ENCODE data around the gene ZNF346. TPM values are rescaled to one million over a fixed set of nuclear protein-coding genes. Genes with fewer than 3 reads are reported as not detected.
"Not testable (repeated sequence)": the region's sequence is repeated elsewhere in the genome, so short reads cannot be mapped to it uniquely, and the experiment has no call there.

The ZNF346 gene, protein sequence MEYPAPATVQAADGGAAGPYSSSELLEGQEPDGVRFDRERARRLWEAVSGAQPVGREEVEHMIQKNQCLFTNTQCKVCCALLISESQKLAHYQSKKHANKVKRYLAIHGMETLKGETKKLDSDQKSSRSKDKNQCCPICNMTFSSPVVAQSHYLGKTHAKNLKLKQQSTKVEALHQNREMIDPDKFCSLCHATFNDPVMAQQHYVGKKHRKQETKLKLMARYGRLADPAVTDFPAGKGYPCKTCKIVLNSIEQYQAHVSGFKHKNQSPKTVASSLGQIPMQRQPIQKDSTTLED
- 12.0 TPM for total RNA-seq

DNA sequence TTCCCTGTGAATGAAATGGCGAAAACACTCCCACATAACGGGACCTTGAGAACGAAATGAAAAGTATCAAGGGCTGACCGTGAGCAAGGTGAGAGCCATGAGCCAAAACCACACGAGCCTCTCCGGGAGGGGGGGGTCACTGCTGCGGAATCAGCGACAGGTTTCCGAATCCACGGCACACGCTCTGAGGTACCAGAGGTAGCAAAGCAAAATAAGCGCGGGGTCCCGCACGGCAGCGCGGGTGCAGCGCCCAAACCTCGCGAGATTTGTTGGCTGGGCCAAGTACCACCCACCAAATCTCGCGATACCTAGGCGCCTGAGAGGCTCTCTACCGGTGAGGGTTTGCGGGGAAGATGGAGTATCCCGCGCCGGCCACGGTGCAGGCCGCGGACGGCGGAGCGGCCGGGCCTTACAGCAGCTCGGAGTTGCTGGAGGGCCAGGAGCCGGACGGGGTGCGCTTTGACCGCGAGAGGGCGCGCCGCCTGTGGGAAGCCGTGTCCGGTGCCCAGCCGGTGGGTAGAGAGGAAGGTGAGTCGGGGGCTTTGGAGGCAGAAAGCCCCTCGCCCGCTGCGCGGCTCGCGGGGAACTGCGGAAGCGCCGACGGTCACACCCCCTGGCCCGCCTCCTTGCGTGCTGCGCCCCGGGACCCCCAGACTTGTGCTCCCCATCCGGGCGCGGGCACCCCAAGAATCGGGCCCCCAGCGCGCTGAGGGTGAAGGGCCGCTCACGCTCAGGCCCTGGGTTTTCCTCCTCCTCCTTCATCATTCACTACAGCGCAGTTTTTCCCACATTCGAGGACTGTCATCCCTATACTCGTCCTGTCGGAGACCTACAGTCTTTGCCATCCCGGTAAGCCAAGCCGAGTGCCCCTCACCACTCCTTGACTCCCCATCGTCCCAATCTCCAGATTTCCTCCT lies at the start of gene ZNF346:
TSS of gene ZNF346 (plus strand) at position 311 of the 917 bp plus-strand sequence. CDS start at position 354, 43 bp downstream.
- Histone ChIP-seq H3K4me1 (ENCODE audit: control insufficient read depth in 3 of 3, insufficient read depth in 3 of 3, low read length in 3 of 3) (peaks cover 11 to 22% (median 14%) of the 10 kb centered on the region in 3 donors), H3K9me3 (ENCODE audit: control insufficient read depth in 3 of 3, low read length in 3 of 3) (no peaks in the 10 kb centered on the region), H3K36me3 (ENCODE audit: control insufficient read depth in 3 of 3, insufficient read depth in 3 of 3, low read length in 3 of 3) (peaks cover 0 to 3% (median 0%) of the 10 kb centered on the region in 3 donors), H3K27me3 (ENCODE audit: control insufficient read depth in 3 of 3, insufficient read depth in 3 of 3, low read length in 3 of 3) (no peaks in the 10 kb centered on the region), H3K27ac (ENCODE audit: low read depth, low read length) (peak within 1 kb of the TSS; percentile 80), H3K4me3 (ENCODE audit: low read length in 3 of 3) (peak within 1 kb of the TSS; percentile 95 to 98 (median 97)), H3K9ac (ENCODE audit: low read depth in 1 of 3, low read length in 3 of 3) (peak within 1 kb of the TSS; percentile 89 to 95 (median 94))

DNA sequence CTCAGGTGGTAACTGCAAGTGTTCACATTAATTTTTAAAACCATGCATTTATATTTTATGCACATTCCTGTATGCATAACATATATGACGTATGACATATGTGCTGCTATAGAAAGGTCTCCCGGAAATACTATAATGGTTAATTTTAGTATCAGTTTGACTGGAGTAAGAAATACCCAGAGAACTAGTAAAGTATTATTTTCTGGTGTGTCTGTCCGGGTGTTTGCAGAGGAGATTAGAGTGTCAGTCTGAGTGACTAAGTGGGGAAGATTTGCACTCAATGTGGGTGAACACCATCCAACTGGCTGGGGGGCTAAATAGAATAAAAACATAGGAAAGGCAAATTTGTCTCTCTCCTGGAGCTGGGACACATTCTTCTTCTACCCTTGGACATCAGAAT lies 42.8 kb upstream of the ZNF346 start:
- Histone ChIP-seq H3K36me3 (ENCODE audit: control insufficient read depth in 3 of 3, insufficient read depth in 3 of 3, low read length in 3 of 3) (peaks cover 13 to 24% (median 16%) of the 10 kb centered on the region in 3 donors), H3K27ac (ENCODE audit: low read depth, low read length) (no peak overlapping the region), H3K4me3 (ENCODE audit: low read length in 3 of 3) (no peak overlapping the region), H3K27me3 (ENCODE audit: control insufficient read depth in 3 of 3, insufficient read depth in 3 of 3, low read length in 3 of 3) (no peaks in the 10 kb centered on the region), H3K9me3 (ENCODE audit: control insufficient read depth in 3 of 3, low read length in 3 of 3) (no peaks in the 10 kb centered on the region), H3K9ac (ENCODE audit: low read depth in 1 of 3, low read length in 3 of 3) (no peak overlapping the region), H3K4me1 (ENCODE audit: control insufficient read depth in 3 of 3, insufficient read depth in 3 of 3, low read length in 3 of 3) (peaks cover 0 to 2% (median 0%) of the 10 kb centered on the region in 3 donors)

DNA sequence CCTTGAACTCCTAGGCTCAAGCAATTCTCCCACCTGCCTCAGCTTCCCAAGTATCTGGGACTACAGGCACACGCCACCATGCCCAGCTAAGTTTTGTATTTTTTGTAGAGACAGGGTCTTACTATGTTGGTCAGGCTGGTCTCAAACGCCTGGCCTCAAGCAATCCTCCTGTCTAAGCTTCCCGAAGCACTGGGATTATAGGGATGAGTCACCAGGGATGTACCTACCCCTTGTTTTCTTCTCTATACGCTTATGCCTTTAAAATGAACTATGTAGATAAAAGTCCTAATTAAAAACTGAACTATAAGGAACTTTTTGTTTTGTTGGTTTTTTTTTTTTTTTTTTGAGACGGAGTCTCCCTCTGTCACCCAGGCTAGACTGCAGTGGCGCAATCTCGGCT lies 41.7 kb upstream of the ZNF346 start:
- Histone ChIP-seq H3K27me3 (ENCODE audit: control insufficient read depth in 3 of 3, insufficient read depth in 3 of 3, low read length in 3 of 3) (no peaks in the 10 kb centered on the region), H3K4me1 (ENCODE audit: control insufficient read depth in 3 of 3, insufficient read depth in 3 of 3, low read length in 3 of 3) (peaks cover 0 to 7% (median 2%) of the 10 kb centered on the region in 3 donors), H3K4me3 (ENCODE audit: low read length in 3 of 3) (no peak overlapping the region), H3K9ac (ENCODE audit: low read depth in 1 of 3, low read length in 3 of 3) (no peak overlapping the region), H3K27ac (ENCODE audit: low read depth, low read length) (no peak overlapping the region), H3K9me3 (ENCODE audit: control insufficient read depth in 3 of 3, low read length in 3 of 3) (no peaks in the 10 kb centered on the region), H3K36me3 (ENCODE audit: control insufficient read depth in 3 of 3, insufficient read depth in 3 of 3, low read length in 3 of 3) (peaks cover 12 to 22% (median 13%) of the 10 kb centered on the region in 3 donors)

DNA sequence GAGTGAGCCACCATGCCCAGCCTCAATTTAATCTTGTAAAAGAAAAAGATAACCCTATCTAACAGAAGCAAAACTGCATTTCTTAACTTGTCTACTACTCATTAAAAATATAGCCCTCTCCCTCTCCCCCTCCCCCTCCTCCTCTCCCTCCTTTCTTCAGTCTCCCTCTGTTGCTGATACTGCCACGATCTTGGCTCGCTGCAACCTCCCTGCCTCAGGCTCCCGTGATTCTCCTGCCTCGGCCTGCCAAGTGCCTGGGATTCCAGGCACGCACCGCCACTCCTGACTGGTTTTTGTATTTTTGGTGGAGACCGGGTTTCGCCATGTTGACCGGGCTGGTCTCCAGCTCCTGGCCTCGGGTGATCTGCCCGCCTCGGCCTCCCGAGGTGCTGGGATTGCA lies 39.4 kb upstream of the ZNF346 start:
- not testable (repeated sequence) for H3K4me1 ChIP-seq (ENCODE audit: control insufficient read depth in 3 of 3, insufficient read depth in 3 of 3, low read length in 3 of 3); H3K27me3 ChIP-seq (ENCODE audit: control insufficient read depth in 3 of 3, insufficient read depth in 3 of 3, low read length in 3 of 3); H3K9me3 ChIP-seq (ENCODE audit: control insufficient read depth in 3 of 3, low read length in 3 of 3); H3K4me3 ChIP-seq (ENCODE audit: low read length in 3 of 3); H3K9ac ChIP-seq (ENCODE audit: low read depth in 1 of 3, low read length in 3 of 3); H3K27ac ChIP-seq (ENCODE audit: low read depth, low read length)
- peaks cover 12 to 22% (median 13%) of the 10 kb centered on the region in 3 donors for H3K36me3 ChIP-seq (ENCODE audit: control insufficient read depth in 3 of 3, insufficient read depth in 3 of 3, low read length in 3 of 3)

DNA sequence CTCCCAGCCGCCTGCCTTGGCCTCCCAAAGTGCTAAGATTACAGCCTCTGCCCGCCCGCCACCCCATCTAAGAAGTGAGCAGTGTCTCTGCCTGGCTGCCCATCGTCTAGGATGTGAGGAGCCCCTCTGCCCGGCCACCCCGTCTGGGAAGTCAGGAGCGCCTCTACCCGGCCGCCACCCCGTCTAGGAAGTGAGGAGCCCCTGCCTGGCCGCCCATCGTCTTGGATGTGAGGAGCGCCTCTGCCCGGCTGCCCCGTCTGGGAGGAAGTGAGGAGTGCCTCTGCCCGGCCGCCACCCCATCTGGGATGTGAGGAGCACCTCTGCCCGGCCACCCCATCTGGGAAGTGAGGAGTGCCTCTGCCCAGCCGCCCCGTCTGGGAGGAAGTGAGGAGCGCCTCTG lies 38.9 kb upstream of the ZNF346 start:
- H3K4me3 ChIP-seq (ENCODE audit: low read length in 3 of 3); H3K4me1 ChIP-seq (ENCODE audit: control insufficient read depth in 3 of 3, insufficient read depth in 3 of 3, low read length in 3 of 3); H3K27me3 ChIP-seq (ENCODE audit: control insufficient read depth in 3 of 3, insufficient read depth in 3 of 3, low read length in 3 of 3); H3K27ac ChIP-seq (ENCODE audit: low read depth, low read length); H3K9ac ChIP-seq (ENCODE audit: low read depth in 1 of 3, low read length in 3 of 3); H3K9me3 ChIP-seq (ENCODE audit: control insufficient read depth in 3 of 3, low read length in 3 of 3): not testable (repeated sequence)
- H3K36me3 ChIP-seq (ENCODE audit: control insufficient read depth in 3 of 3, insufficient read depth in 3 of 3, low read length in 3 of 3): peaks cover 12 to 22% (median 13%) of the 10 kb centered on the region in 3 donors

DNA sequence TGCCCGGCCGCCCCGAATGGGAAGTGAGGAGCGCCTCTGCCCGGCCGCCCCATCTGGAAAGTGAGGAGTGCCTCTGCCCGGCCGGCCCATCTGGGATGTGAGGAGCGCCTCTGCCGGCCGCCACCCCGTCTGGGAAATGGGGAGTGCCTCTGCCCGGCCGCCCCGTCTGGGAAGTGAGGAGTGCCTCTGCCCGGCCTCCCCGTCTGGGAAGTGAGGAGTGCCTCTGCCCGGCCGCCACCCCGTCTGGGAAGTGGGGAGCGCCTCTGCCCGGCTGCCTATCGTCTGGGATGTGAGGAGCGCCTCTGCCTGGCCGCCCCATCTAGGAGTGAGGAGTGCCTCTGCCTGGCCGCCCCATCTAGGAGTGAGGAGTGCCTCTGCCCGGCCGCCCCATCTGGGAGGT lies 38.3 kb upstream of the ZNF346 start:
- H3K27me3 ChIP-seq (ENCODE audit: control insufficient read depth in 3 of 3, insufficient read depth in 3 of 3, low read length in 3 of 3); H3K27ac ChIP-seq (ENCODE audit: low read depth, low read length); H3K4me1 ChIP-seq (ENCODE audit: control insufficient read depth in 3 of 3, insufficient read depth in 3 of 3, low read length in 3 of 3); H3K4me3 ChIP-seq (ENCODE audit: low read length in 3 of 3); H3K9me3 ChIP-seq (ENCODE audit: control insufficient read depth in 3 of 3, low read length in 3 of 3); H3K9ac ChIP-seq (ENCODE audit: low read depth in 1 of 3, low read length in 3 of 3): not testable (repeated sequence)
- peaks cover 12 to 22% (median 13%) of the 10 kb centered on the region in 3 donors for H3K36me3 ChIP-seq (ENCODE audit: control insufficient read depth in 3 of 3, insufficient read depth in 3 of 3, low read length in 3 of 3)

DNA sequence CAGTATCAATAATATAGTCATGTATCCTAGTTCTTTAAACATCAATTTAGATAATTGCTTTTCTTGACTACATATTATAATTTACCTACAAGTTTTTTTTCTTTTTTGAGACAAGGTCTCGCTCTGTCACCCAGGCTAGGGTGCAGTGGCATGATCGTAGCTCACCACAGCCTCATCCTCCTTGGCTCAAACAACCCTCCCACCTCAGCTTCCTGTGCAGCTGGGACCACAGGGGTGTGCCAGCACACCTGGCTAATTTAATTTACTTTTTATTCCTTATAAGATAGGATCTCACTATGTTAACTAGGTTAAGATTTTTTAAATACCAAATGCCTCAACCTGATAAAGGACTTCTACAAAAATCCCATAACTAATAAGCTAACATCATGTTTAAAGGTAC lies 37.0 kb upstream of the ZNF346 start:
- H3K9me3 ChIP-seq (ENCODE audit: control insufficient read depth in 3 of 3, low read length in 3 of 3): no peaks in the 10 kb centered on the region
- no peak overlapping the region for H3K27ac ChIP-seq (ENCODE audit: low read depth, low read length)
- H3K36me3 ChIP-seq (ENCODE audit: control insufficient read depth in 3 of 3, insufficient read depth in 3 of 3, low read length in 3 of 3): peaks cover 6 to 13% (median 8%) of the 10 kb centered on the region in 3 donors
- no peaks in the 10 kb centered on the region for H3K27me3 ChIP-seq (ENCODE audit: control insufficient read depth in 3 of 3, insufficient read depth in 3 of 3, low read length in 3 of 3)
- peaks cover 0 to 7% (median 0%) of the 10 kb centered on the region in 3 donors for H3K4me1 ChIP-seq (ENCODE audit: control insufficient read depth in 3 of 3, insufficient read depth in 3 of 3, low read length in 3 of 3)
- H3K4me3 ChIP-seq (ENCODE audit: low read length in 3 of 3): no peak overlapping the region
- H3K9ac ChIP-seq (ENCODE audit: low read depth in 1 of 3, low read length in 3 of 3): no peak overlapping the region

DNA sequence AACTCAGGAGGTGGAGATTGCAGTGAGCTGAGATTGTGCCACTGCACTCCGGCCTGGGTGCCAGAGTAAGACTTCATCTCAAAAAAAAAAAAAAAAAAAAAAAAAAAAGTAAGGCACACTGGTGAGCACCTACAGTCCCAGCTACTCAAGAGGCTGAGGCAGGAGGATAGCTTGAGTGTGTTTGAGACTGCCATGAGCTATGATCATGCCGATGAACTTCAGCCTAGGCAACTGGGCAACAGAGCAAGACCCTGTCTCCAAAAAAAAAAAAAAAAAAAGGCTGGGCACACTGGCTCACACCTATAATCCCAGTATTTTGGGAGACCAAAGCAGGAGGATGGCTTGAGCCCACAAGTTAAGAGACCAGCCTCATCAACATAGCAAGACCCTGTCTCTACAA lies 36.2 kb upstream of the ZNF346 start:
- H3K27me3 ChIP-seq (ENCODE audit: control insufficient read depth in 3 of 3, insufficient read depth in 3 of 3, low read length in 3 of 3): no peaks in the 10 kb centered on the region
- H3K4me1 ChIP-seq (ENCODE audit: control insufficient read depth in 3 of 3, insufficient read depth in 3 of 3, low read length in 3 of 3): peaks cover 0 to 7% (median 0%) of the 10 kb centered on the region in 3 donors
- H3K36me3 ChIP-seq (ENCODE audit: control insufficient read depth in 3 of 3, insufficient read depth in 3 of 3, low read length in 3 of 3): peaks cover 0 to 9% (median 5%) of the 10 kb centered on the region in 3 donors
- H3K27ac ChIP-seq (ENCODE audit: low read depth, low read length): no peak overlapping the region
- H3K9ac ChIP-seq (ENCODE audit: low read depth in 1 of 3, low read length in 3 of 3): no peak overlapping the region
- H3K9me3 ChIP-seq (ENCODE audit: control insufficient read depth in 3 of 3, low read length in 3 of 3): no peaks in the 10 kb centered on the region
- H3K4me3 ChIP-seq (ENCODE audit: low read length in 3 of 3): no peak overlapping the region

DNA sequence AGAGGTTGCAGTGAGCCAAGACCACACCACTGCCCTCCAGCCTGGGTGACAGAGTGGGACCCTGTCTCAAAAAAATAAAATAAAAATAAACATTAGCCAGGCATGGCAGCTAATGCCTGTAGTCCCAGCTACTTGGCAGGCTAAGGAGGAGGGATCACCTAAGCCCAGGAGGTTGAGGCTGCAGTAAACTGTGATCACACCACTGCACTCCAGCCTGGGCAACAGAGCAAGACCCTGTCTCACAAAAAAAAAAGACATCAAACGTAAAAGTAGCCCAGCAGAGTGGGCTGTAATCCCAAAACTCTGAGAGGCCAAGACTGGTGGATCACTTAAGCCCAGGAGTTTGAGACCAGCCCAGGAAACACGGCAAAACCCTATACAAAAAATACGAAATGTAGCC lies 34.9 kb upstream of the ZNF346 start:
- Histone ChIP-seq H3K4me3 (ENCODE audit: low read length in 3 of 3) (no peak overlapping the region), H3K9me3 (ENCODE audit: control insufficient read depth in 3 of 3, low read length in 3 of 3) (no peaks in the 10 kb centered on the region), H3K27ac (ENCODE audit: low read depth, low read length) (no peak overlapping the region), H3K27me3 (ENCODE audit: control insufficient read depth in 3 of 3, insufficient read depth in 3 of 3, low read length in 3 of 3) (no peaks in the 10 kb centered on the region), H3K4me1 (ENCODE audit: control insufficient read depth in 3 of 3, insufficient read depth in 3 of 3, low read length in 3 of 3) (peaks cover 0 to 7% (median 0%) of the 10 kb centered on the region in 3 donors), H3K9ac (ENCODE audit: low read depth in 1 of 3, low read length in 3 of 3) (no peak overlapping the region), H3K36me3 (ENCODE audit: control insufficient read depth in 3 of 3, insufficient read depth in 3 of 3, low read length in 3 of 3) (no peaks in the 10 kb centered on the region)

DNA sequence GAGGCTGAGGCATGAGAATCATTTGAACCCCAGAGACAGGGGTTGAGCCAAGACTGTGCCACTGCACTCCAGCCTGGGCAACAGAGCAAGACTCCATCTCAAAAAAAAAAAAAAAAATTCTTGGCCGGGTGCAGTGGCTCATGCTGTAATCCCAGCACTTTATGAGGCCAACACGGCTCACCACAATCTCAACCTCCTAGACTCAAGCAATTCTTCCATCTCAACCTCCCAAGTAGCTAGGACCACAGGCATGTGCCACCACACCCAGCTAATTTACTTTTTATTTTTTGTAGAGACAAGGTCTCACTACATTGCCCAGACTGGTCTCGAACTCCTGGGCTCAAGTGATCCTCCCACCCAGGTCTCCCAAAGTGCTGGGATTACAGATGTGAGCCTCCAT lies 29.4 kb upstream of the ZNF346 start:
- H3K36me3 ChIP-seq (ENCODE audit: control insufficient read depth in 3 of 3, insufficient read depth in 3 of 3, low read length in 3 of 3); H3K4me3 ChIP-seq (ENCODE audit: low read length in 3 of 3); H3K9me3 ChIP-seq (ENCODE audit: control insufficient read depth in 3 of 3, low read length in 3 of 3); H3K9ac ChIP-seq (ENCODE audit: low read depth in 1 of 3, low read length in 3 of 3); H3K27ac ChIP-seq (ENCODE audit: low read depth, low read length); H3K27me3 ChIP-seq (ENCODE audit: control insufficient read depth in 3 of 3, insufficient read depth in 3 of 3, low read length in 3 of 3): not testable (repeated sequence)
- H3K4me1 ChIP-seq (ENCODE audit: control insufficient read depth in 3 of 3, insufficient read depth in 3 of 3, low read length in 3 of 3): peaks cover 0 to 11% (median 0%) of the 10 kb centered on the region in 3 donors
